Medulla oblongata (tissue), 1 donor: ENCODE data around the gene SRSF5.

ENCODE experiments used
- DNase-seq: peaks from one replicate; pipeline ENCODE4 v3.0.0-alpha.2; 2015; ENCODE audit errors: extremely low spot score

SRSF5 gene

DNA sequence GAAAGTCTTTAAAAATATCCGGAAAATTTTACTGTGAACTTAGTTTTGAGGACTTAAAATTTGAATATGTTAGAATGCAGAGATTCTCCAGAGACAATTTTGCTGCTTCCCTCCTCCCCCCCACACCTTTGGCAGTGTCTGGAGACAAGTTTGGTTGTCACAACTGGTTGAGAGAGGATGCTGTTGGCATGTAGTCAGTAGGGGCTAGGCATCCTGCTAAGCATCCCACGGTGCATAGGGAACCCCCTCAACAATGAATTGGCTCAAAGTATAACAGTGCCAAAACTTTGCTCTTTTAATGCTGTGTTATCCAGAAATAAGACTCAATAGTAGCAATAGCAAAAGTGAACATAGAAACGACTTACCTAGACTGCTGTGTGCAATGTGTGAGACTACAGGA lies 3.6 kb downstream of the SRSF5 start:
- no peak for DNase-seq

DNA sequence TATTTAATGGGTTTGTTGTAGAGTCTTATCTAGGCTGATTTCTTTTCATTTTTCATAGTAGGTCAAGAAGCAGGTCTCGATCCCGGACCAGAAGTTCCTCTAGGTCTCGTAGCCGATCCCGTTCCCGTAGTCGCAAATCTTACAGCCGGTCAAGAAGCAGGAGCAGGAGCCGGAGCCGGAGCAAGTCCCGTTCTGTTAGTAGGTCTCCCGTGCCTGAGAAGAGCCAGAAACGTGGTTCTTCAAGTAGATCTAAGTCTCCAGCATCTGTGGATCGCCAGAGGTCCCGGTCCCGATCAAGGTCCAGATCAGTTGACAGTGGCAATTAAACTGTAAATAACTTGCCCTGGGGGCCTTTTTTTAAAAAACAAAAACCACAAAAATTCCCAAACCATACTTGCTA lies 4.2 kb downstream of the SRSF5 start:
- DNase-seq: no peak

DNA sequence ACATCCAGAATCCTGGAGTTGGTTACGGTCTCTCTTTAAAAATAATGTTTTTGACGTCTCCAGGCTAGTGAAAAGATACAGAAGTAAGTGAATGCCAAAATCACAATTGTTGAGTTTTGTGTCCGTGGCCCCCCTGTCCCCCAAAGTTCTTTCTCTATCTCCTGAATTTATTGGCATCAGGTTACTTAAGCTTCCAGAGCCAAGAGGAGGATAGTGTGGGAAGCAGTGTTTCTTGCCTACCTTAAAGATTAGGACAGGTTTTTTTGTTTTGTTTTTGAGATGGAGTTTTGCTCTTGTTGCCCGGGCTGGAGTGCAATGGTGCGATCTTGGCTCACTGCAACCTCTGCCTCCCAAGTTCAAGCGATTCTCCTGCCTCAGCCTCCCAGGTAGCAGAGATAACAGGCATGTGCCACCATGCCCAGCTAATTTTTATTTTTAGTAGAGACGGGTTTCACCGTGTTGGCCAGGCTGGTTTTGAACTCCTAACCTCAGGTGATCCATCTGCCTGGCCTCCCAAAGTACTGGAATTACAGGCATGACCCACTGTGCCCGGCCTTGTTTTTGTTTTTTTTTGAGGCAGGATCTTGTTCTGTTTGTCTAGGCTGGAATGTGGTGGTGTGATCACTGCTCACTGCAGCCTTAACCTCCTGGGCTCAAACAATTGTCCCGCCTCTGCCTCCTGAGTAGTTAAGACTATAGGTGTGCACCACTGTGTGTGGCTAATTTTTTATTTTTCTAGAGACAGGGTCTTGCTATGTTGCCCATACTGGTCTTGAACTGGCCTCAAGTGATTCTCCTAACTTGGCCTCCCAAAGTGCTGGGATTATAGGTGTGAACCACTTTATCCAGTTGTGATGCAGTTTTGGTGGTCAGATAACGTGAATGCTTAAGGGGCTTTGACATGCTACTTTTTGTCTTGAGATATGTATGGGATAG lies 5.4 kb downstream of the SRSF5 start:
- DNase-seq: no peak

DNA sequence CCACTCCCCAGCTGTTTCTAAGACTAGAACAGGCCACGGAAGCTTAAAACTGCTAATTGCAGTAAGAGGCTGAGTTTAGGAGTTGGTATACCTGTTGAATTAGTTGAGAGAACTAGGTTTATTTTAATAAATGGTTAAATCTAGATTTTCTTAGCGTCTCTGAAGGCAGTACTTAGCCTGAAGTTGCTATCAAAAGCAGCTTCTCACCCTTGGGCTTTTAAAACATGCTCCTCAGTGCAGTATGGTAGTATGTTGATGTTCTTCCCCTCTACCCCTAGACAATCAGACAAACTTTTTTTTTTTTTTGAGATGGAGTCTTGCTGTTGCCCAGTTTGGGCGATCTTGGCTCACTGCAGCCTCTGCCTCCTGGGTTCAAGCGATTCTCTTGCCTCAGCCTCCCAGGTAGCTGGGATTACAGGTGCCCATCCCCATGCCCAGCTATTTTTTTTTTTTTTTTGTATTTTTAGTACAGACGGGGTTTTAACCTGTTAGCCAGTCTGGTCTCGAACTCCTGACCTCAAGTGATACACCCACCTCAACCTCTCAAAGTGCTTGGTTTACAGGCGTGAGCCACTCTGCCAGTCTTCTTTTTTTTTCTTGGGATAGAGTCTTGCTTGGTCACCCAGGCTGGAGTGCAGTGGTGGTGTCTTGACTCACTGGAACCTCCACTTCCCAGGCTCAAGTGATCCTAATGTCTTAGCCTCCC lies 6.8 kb downstream of the SRSF5 start:
- no peak for DNase-seq

DNA sequence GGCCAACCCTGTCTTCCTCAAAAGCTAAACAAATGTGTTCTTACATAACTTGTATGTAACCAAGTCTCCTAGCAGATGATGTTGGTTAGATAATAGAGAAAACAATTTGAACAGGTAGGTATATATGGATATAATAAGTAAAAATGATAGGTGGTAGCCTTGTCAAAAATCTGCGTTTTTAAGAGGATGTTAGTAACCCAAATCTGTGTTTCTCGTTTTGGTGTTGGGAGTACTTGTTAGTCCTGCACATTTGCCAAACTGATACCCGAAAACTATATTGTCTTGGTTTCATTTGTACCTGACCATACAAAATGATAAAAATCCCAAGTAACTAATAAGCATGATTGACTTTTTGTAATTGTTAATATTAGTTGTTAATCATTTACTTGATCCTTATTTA lies 8.1 kb downstream of the SRSF5 start:
- no peak for DNase-seq

DNA sequence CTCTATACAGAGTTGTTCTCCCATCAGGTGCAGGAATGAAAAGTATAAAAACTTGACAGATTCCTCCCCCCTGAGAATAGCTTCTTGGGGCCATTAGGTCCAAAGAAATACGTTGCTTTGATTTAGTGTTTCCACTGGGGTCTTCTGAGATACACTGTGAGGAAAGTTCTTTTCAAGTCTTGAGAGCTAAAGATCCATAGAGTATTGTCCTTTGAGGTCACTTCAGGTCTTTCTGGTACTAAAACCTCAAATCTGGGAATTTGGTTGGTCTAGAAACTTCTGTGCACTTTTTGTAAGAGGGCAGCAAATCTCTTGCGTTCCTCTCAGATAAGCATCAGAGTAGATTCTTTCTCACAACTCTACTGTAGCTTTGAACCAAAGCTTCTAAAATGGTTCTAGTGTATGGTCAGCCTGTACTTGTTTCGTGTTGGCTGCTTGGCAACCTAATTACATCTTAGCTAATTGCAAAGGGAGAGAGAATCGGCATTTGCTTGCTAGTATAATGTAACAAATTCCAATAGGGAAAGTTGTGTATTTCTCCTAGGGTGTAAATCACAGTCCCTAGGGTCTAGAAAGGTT lies 10.0 kb downstream of the SRSF5 start:
- DNase-seq: no peak

DNA sequence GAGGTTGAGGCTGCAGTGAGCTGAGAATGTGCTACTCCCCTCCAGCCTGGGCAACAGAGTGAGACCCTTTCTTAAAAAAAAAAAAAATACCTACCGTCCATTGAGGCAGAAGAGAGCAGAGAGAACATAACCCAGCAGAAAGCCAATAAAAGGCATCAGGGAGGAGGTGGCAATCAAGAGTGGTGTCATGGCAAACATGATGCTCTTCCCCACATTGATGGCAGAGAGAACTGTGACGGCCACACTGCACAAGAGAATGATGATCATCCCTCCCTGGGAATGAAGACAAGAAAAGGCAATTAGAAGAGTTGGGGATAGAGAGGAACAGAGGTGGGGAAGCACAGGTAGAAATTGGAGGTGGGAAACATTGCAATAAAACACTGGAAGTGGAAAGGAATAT lies 12.1 kb downstream of the SRSF5 start:
- DNase-seq: no peak

DNA sequence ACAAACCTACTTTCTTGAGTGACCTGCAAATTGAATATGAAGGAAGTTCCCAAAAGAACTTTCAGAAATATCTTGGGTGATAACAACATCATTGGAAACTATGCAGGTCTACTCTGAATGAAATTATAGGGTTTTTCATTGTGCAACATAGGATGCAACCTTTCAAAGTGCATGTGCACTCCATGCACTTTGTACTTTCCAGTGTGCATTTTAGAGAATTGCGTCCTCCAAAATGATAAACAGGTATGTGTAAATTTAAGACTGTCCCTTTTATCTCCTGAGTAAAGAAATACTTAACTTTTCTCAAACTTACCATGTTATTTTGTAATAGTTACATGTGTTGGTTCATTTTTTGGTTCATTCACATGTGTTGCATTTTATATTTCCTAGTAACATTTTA lies 13.2 kb downstream of the SRSF5 start:
- no peak for DNase-seq

DNA sequence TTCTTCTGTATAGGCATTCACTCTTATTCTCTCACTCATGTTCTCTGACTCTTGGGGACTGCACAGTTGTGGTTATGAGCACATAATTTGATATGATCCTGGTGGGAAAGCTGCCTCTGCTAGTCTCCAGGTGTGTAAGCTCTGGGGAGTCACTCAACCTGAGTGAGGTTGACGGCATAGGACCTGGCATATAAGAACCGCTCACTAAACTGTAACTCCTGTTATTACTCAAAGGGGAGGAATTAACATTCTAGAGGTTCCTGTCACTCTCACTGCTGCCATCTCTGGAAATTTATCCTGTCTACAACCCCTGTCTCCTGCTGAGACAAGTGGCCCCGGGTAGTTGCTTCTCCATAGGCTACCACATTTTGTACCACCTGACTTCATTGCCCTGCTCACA lies 14.0 kb downstream of the SRSF5 start:
- no peak for DNase-seq

DNA sequence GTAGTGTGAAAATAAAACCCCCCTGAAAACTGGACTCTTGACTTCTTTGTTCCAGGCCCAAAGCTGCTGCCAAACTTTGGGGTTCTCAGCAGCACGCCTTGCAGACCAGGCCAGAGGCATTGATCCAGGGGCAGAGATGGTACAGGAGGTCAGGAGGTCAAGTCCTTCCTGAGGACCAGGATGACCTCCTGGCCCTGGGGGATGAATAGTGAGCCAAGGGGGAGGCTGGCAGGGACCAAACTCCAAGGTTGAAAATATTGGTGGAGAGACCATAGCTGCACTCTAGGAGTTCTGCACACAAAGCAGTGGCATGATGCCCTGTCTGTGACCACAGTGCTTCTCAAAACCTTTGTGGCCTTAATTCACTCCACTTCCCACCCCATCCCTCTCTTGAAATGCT lies 18.0 kb downstream of the SRSF5 start:
- DNase-seq: no peak

DNA sequence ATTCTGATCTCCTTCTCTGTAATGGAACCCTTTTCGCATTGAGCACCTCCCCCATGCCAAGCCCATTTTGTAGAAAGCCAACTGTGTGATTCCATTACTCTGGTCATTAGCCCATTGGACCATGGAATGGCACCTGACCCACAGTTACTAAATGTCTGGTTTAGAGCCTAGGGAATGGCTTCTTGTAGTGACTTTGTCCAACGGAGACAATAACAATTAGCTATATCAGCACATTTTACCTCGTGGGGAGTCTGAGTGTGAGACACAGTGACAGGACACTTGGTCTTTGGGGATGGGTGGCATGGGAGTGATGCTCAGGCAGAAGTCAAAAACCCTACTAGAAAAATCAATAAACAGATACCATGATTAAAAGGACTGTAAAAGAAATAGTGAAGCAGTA lies 19.7 kb downstream of the SRSF5 start:
- DNase-seq: no peak

DNA sequence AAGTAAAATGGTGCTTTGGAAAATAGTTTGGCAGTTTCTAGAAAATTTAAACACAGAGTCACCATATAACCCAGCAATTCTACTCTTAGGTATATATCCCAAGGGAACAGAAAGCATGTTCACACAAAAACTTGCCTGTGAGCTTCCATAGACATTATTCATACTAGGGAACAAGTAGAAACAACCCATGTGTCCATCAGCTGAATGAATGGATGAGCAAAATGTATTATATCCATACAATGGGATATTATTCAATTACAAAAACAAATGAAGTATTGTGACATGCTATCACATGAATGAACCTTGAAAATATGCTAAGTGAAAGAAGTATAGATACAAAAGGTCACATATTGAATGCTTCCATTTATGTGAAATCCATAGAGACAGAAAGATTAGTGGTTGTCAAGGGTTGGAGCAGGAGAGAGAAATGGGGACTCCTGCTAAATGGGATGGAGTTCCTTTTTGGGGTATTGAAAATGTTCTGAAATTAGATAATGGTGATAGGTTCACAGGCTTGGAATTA lies 22.2 kb downstream of the SRSF5 start:
- no peak for DNase-seq

DNA sequence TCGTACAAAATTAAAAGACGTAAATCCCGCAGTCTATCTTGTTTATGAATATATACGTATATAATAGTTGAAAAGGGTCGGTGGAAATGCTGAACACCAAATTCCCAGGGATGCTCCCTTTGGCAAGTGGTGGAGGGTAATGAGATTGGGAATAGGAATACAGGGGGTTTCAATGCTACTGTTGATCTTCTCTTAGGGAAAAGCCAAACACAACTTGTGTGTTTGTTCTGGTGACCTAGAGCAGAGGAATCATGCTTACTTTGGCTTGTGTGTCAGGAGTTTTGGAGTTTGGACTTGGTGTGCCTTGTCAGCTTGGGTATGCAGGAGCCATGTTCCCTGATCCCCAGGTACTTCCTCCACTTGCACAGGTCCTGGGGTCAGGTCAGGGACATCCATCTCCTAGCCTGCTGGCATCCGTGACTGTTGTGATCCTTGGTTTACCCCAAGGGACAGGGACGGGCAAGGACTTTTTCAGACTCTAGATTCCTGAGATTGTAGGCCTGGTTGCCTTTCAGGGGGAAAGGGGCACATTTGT lies 26.0 kb downstream of the SRSF5 start:
- DNase-seq: no peak

DNA sequence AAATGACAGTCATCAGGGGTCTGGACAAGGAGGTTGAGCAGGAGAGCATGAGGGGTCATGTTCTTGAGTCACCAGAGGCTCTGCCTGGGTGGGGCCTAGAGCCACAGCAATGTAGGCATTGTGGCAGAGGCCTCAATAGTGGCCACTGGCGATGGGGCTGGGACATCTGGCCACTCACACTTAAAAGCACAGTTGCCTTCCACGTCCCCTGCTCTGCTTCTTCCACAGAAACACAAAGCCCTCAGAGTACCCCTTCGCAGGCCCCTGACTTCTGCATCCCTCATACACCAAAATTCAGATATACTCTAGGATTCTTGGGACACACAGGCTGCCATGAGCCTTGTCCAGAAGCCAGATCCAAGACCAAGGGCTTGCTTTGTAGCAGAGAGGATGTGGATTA lies 27.8 kb downstream of the SRSF5 start:
- no peak for DNase-seq

DNA sequence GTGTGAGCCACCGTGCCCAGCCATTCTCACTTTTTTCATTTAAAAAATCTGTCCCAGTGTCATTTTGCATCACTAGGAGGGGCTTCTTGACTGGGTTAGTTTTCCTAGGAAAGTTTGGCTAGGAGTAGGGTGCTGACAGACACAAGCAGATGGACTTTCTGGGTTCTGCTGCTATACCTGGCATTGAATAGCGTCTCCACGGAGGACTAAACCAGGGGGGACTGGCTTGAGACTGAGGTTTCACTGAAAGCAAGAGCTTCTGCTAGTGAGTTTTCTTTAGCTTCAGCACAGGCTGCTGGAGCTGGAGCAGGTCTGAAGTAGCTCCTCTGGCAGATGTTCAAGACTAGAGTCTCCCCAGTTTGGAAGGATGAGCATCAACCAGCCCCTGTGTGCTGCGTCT lies 28.7 kb downstream of the SRSF5 start:
- DNase-seq: no peak

DNA sequence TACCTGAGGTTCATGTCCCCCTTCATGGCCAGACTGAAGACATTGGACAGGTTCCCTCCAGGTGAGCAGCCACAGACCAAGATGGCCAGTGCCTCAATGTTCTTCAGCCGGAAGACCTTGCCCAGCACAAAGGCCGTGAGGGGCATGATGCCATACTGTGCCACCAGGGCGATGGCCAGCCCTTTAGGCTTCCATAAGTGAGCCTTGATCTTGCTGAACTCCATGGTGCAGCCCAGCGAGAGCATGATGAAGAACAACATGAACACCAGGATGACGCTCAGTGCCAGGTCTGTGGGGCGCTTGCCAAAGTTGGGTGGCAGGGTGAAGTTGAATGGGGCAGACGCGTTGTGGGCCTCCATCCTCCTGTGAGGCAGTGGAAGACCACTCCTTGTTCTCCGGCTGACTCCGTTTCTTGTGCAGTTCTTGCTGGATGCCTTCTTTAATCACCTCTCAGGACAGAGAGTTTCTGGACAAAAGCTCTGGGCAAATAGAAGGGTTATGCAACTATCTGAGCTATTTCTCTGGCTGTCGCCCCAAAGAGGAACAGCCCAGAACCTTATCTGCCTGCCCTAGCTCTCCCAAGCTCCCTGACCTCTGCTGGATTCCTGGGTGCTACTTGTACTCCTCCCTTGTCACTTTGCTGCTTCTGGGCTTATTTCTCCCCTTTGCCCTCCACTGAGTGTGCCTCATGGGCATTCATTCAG lies 30.0 kb downstream of the SRSF5 start, which contains the start of gene SLC10A1:
TSS of gene SLC10A1 (minus strand) at position 445 of the 704 bp plus-strand sequence. CDS start at position 359, 86 bp downstream.
- DNase-seq: no peak

DNA sequence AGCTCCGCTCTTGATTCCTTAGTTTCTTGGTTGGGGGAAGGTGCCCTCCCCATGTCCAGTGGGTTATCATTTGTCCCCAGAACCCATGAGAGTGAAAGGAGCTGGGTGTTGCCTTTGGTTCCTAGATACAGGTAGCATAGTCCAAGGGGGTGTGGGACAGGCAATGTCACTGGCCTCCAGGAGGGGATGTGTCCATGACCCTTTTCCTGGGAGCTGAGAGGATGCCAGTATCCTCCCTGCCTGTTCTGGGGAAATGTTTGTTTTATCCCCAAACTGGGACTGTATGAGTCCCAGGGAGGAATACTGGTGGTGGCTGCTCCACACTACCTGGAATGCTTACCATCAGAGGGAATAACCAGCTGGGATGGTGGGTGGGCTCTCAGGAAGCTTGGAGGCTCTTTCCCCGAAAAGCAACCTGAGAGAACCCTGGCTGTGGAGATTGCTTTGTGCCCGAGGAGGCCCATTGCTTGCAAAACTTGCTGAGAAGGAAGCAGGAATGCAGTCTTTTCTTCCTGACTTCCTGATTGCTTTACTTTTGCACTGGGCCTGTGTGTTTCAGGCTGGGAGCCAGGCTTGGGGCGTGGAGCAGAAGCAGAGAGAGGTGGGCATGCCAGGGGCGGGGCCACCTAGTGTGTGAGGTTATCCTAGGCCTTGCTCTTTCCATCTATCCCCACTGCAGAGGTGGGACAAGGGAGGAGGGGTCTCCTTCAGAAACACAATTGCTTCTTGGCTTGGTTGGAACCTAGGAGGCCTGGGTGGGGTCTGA lies 30.8 kb downstream of the SRSF5 start:
- no peak for DNase-seq

DNA sequence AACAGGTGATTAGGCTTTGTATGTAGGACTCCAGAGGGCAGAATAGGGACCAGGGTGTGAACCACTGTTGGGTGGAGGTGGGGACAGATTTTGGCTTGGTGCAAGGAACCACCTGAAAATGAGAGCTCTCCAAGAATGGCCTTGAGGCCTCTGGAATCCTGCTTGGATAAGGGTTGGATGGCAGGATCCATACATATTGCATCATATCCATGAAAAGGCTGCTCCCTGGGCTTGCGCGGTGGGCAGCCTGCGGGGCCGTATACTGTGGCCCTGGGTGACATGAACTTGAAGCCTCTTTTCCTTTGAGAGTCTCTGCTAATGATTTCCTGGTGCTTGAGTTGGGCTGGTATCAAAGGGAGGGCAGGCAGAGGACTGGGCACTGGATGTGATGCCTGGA lies 31.4 kb downstream of the SRSF5 start:
- no peak for DNase-seq

DNA sequence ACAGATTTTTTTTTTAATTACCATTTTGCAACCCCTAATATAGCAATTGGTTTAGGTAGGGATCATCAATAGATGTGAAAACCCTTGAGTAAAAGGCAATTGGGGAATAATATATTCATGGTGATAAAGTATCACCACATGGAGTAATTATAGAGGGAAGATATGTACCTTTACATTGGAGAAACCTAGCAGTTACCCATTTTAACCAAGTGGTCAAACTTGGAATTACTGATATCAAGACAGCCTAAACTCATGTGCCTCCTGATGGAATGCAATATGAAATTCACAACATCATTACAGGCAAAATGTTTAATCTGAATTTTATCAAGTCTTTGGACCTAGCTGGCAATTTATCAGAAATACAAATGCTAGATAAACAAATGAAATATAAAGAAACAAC lies 36.8 kb downstream of the SRSF5 start:
- DNase-seq: no peak

DNA sequence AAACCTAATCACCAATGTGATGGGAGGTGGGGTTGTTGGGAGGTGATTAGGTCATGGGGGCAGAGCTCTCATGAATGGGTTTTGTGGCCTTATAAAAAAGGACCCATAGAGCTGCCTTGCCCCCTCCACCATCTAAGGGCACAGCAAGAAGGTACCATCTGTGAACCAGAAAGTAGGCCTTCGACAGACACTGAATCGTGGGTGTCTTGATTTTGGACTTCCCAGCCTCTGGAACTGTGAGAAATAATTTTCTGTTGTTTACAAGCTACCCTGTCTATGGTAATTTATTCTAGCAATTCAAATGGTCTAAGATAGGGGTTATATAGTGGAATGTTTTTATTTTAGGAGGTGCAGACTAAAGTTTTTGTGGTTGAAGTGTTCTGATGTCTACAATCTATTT lies 38.0 kb downstream of the SRSF5 start:
- DNase-seq: no peak

DNA sequence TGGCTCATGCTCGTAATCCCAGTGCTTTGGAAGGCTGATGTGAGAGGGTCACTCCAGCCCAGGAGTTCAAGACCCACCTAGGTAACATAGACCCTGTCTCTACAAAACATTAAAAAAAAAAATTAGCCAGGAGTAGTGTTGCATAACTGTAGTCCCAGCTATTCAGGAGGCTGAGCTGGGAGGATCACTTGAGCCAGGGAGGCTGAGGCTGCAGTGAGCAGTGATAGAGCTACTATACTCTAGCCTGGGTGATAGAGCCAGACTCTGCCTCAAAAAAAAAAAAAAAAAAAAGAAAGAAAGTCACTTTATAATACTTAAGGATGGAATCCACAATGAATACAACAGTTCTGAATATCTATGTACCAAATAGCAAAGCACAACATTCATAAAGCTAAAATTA lies 40.2 kb downstream of the SRSF5 start:
- DNase-seq: no peak
